ENCODE results near the gene PRDM16. TPM values are rescaled to one million over a fixed set of nuclear protein-coding genes. Genes with fewer than 3 reads are reported as not detected.

Gene PRDM16
- total RNA-seq, 1 donor, result 6.5 TPM

GRCh38 chr1:3194760-3195479 lies 125.9 kb downstream of the PRDM16 start:
- Histone ChIP-seq H4K20me1 (ENCODE audit: insufficient read depth, low read length) (peaks cover 2% of the 10 kb centered on the region), H3K9me3 (ENCODE audit: low read depth, low read length) (no peaks in the 10 kb centered on the region), H3K27ac (ENCODE audit: low read depth, low read length) (no peak overlapping the region), H3K27me3 (ENCODE audit: insufficient read depth, low read length) (no peaks in the 10 kb centered on the region), H3K36me3 (ENCODE audit: insufficient read depth, low read length) (no peaks in the 10 kb centered on the region), H2AFZ (ENCODE audit: low read length) (no peak overlapping the region), H3K4me3 (ENCODE audit: insufficient read depth, low read length) (no peak overlapping the region), H3K79me2 (ENCODE audit: insufficient read depth, low read length) (no peaks in the 10 kb centered on the region), H3K4me1 (ENCODE audit: insufficient read depth, low read length) (no peaks in the 10 kb centered on the region), H3K4me2 (ENCODE audit: insufficient read depth, low read length) (no peak overlapping the region)
- no peak for TF ChIP-seq CTCF (IDR thresholded peaks at IDR 0.05; ENCODE audit: extremely low read depth, low read depth, low read length)
- DNase-seq (ENCODE audit: insufficient read length, low spot score, missing footprints), result no peak

GRCh38 chr1:3195480-3195815 lies 126.4 kb downstream of the PRDM16 start:
- DNase-seq (ENCODE audit: insufficient read length, low spot score, missing footprints), result no peak
- Histone ChIP-seq H3K36me3 (ENCODE audit: insufficient read depth, low read length) (no peaks in the 10 kb centered on the region), H3K4me1 (ENCODE audit: insufficient read depth, low read length) (no peaks in the 10 kb centered on the region), H2AFZ (ENCODE audit: low read length) (no peak overlapping the region), H3K4me2 (ENCODE audit: insufficient read depth, low read length) (no peak overlapping the region), H3K27ac (ENCODE audit: low read depth, low read length) (no peak overlapping the region), H3K9me3 (ENCODE audit: low read depth, low read length) (no peaks in the 10 kb centered on the region), H3K27me3 (ENCODE audit: insufficient read depth, low read length) (no peaks in the 10 kb centered on the region), H3K79me2 (ENCODE audit: insufficient read depth, low read length) (no peaks in the 10 kb centered on the region), H3K4me3 (ENCODE audit: insufficient read depth, low read length) (no peak overlapping the region), H4K20me1 (ENCODE audit: insufficient read depth, low read length) (peaks cover 2% of the 10 kb centered on the region)
- no peak for TF ChIP-seq CTCF (IDR thresholded peaks at IDR 0.05; ENCODE audit: extremely low read depth, low read depth, low read length)

DNA sequence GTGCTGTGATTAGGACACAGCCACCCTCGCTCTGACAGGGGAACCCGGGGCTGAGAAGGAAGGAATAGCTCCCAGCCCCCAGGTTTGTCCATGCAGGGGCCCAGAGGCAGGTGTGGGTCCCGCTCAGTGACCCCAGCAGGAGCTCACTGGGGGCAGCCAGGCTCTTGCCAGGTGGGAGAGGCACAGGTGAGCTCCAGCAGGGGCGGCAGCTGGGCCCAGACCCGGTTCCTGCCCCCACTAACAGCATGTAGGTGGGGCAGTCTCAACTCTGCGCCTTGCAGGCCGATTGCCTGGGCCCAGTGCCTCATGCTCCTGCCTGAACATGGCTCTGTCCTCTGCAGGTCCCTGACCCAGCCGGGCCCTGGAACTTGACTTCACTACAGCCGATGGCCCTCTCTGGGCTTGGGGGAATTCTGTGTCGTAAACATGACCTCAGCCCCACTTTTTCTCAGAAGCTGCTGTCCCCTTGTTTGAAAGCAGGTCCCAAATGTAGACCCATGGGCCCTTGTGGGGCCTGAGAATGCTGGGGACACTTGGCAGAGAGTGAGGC lies 127.0 kb downstream of the PRDM16 start:
- Histone ChIP-seq H3K4me1 (ENCODE audit: insufficient read depth, low read length) (no peaks in the 10 kb centered on the region), H3K9me3 (ENCODE audit: low read depth, low read length) (no peaks in the 10 kb centered on the region), H3K27ac (ENCODE audit: low read depth, low read length) (no peak overlapping the region), H4K20me1 (ENCODE audit: insufficient read depth, low read length) (peaks cover 2% of the 10 kb centered on the region), H3K79me2 (ENCODE audit: insufficient read depth, low read length) (no peaks in the 10 kb centered on the region), H3K27me3 (ENCODE audit: insufficient read depth, low read length) (no peaks in the 10 kb centered on the region), H3K4me2 (ENCODE audit: insufficient read depth, low read length) (no peak overlapping the region), H3K4me3 (ENCODE audit: insufficient read depth, low read length) (no peak overlapping the region), H3K36me3 (ENCODE audit: insufficient read depth, low read length) (no peaks in the 10 kb centered on the region), H2AFZ (ENCODE audit: low read length) (no peak overlapping the region)
- peak; percentile 83 for DNase-seq (ENCODE audit: insufficient read length, low spot score, missing footprints)
- TF ChIP-seq CTCF (IDR thresholded peaks at IDR 0.05; ENCODE audit: extremely low read depth, low read depth, low read length), result no peak

- TF ChIP-seq CTCF (IDR thresholded peaks at IDR 0.05; ENCODE audit: extremely low read depth, low read depth, low read length), result no peak
- H3K4me3 ChIP-seq (ENCODE audit: insufficient read depth, low read length), result no peak overlapping the region
- H3K27me3 ChIP-seq (ENCODE audit: insufficient read depth, low read length), result no peaks in the 10 kb centered on the region
- DNase-seq (ENCODE audit: insufficient read length, low spot score, missing footprints), result no peak
- H3K9me3 ChIP-seq (ENCODE audit: low read depth, low read length), result no peaks in the 10 kb centered on the region
- no peaks in the 10 kb centered on the region for H3K36me3 ChIP-seq (ENCODE audit: insufficient read depth, low read length)
- H2AFZ ChIP-seq (ENCODE audit: low read length), result no peak overlapping the region
- no peak overlapping the region for H3K4me2 ChIP-seq (ENCODE audit: insufficient read depth, low read length)
- H3K79me2 ChIP-seq (ENCODE audit: insufficient read depth, low read length), result no peaks in the 10 kb centered on the region
- H4K20me1 ChIP-seq (ENCODE audit: insufficient read depth, low read length), result peaks cover 2% of the 10 kb centered on the region
- no peak overlapping the region for H3K27ac ChIP-seq (ENCODE audit: low read depth, low read length)
- H3K4me1 ChIP-seq (ENCODE audit: insufficient read depth, low read length), result no peaks in the 10 kb centered on the region
These were observed 127.7 kb downstream of the PRDM16 start for GRCh38 chr1:3196577-3197245.

All from osteoblast (primary cell).